ENCODE measurements around the gene CCDC73. TPM values are rescaled to one million over a fixed set of nuclear protein-coding genes. Genes with fewer than 3 reads are reported as not detected.

The CCDC73 gene
- total RNA-seq, 1 experiment from 2014 or later, result 0.04 TPM

DNA sequence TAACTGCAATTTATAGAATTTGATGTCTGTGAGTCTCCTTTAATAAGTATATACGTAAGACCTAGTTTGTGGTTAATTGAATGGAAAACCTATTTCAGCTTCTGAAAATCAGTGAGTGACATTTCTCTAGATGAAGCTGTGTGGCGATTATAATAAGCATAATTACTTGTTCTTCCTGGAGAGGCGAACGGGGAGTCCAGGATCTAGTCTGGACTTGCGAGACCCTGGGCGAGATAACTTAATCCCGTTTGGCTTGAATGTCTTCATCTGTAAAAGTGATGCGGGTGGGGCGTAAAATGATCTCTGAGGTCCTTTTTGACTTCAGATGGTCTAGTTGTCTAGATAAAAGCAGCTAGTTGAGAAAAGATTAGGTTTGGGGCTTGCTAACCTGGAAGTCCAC lies 36.3 kb upstream of the CCDC73 start:
- H3K27ac ChIP-seq (ENCODE audit: insufficient read length, low read depth, low read length), result no peak overlapping the region
- no peak overlapping the region for H3K56ac ChIP-seq (ENCODE audit: insufficient read length, low read depth, low read length)
- no peaks in the 10 kb centered on the region for H3K9me3 Mint-ChIP-seq
- no CpG with 5 or more reads among the region's 9 CpGs for WGBS (ENCODE audit: extremely low coverage, insufficient read length, low lambda C conversion rate)
- H3K4me1 Mint-ChIP-seq, result peaks cover 14 to 18% of the 10 kb centered on the region in 2 experiments
- no peak overlapping the region for H4K91ac ChIP-seq (ENCODE audit: insufficient read length, low read depth, low read length)
- H3K14ac ChIP-seq (ENCODE audit: insufficient read depth, low read length), result no peak overlapping the region
- H4K20me1 ChIP-seq (ENCODE audit: control insufficient read depth, insufficient read depth, insufficient read length), result no peaks in the 10 kb centered on the region
- no peak overlapping the region for H2AFZ ChIP-seq (ENCODE audit: low read length)
- no peaks in the 10 kb centered on the region for H3K79me1 ChIP-seq (ENCODE audit: insufficient read depth, low read depth, low read length, poor library complexity, severe bottlenecking)
- no peak overlapping the region for H3K9ac ChIP-seq (ENCODE audit: extremely low read depth, insufficient read length, low read length)
- H3K18ac ChIP-seq (ENCODE audit: insufficient read length, low read depth, low read length), result no peak overlapping the region
- no peak overlapping the region for H2BK15ac ChIP-seq (ENCODE audit: low read depth, low read length)
- H3K4me1 ChIP-seq (ENCODE audit: insufficient read depth, low read length), result no peaks in the 10 kb centered on the region
- H3K4ac ChIP-seq (ENCODE audit: low read depth, low read length), result no peak overlapping the region
- no peak overlapping the region for H2BK5ac ChIP-seq (ENCODE audit: insufficient read length, low read length)
- H3K4me3 Mint-ChIP-seq, result peak overlapping the region; percentile 75 to 79; a peak in 4 of 5 replicates
- H2BK12ac ChIP-seq (ENCODE audit: insufficient read length, low read depth, low read length), result no peak overlapping the region
- H3K4me2 ChIP-seq (ENCODE audit: insufficient read depth, insufficient read length, low read length), result no peak overlapping the region
- H3K79me2 ChIP-seq (ENCODE audit: insufficient read depth, low read length), result no peaks in the 10 kb centered on the region
- H3K23me2 ChIP-seq (ENCODE audit: insufficient read length, low read depth, low read length, poor library complexity, severe bottlenecking), result peaks cover 10% of the 10 kb centered on the region
- H4K5ac ChIP-seq (ENCODE audit: insufficient read length, low read depth, low read length), result no peak overlapping the region
- DNase-seq, result no peak
- no peak overlapping the region for H3K27ac Mint-ChIP-seq
- no peak overlapping the region for H3T11ph ChIP-seq (ENCODE audit: low read length)
- TF ChIP-seq, protein P1, sequence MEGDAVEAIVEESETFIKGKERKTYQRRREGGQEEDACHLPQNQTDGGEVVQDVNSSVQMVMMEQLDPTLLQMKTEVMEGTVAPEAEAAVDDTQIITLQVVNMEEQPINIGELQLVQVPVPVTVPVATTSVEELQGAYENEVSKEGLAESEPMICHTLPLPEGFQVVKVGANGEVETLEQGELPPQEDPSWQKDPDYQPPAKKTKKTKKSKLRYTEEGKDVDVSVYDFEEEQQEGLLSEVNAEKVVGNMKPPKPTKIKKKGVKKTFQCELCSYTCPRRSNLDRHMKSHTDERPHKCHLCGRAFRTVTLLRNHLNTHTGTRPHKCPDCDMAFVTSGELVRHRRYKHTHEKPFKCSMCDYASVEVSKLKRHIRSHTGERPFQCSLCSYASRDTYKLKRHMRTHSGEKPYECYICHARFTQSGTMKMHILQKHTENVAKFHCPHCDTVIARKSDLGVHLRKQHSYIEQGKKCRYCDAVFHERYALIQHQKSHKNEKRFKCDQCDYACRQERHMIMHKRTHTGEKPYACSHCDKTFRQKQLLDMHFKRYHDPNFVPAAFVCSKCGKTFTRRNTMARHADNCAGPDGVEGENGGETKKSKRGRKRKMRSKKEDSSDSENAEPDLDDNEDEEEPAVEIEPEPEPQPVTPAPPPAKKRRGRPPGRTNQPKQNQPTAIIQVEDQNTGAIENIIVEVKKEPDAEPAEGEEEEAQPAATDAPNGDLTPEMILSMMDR (conservative IDR thresholded peaks at IDR 0.05), result no peak
- H3K9me3 ChIP-seq (ENCODE audit: control insufficient read depth, low read depth, low read length), result no peaks in the 10 kb centered on the region
- no peak overlapping the region for H2BK120ac ChIP-seq (ENCODE audit: low read depth, low read length, poor library complexity, severe bottlenecking)
- H3K27me3 Mint-ChIP-seq (ENCODE audit: low read depth), result peaks cover 37% of the 10 kb centered on the region
- no peak overlapping the region for H2BK20ac ChIP-seq (ENCODE audit: low read depth, low read length, poor library complexity, severe bottlenecking)
- H2AK5ac ChIP-seq (ENCODE audit: insufficient read length, low read length), result no peak overlapping the region
- no peak overlapping the region for H4K8ac ChIP-seq (replicated peaks; ENCODE audit: insufficient read length, low read depth, low read length)
- no peaks in the 10 kb centered on the region for H3K27me3 ChIP-seq (ENCODE audit: insufficient read depth, low read length)
- no peaks in the 10 kb centered on the region; a peak in 1 of 7 replicates for H3K36me3 Mint-ChIP-seq (ENCODE audit: insufficient read depth in 1 of 3, low read depth in 3 of 3)
- no peak overlapping the region for H3K23ac ChIP-seq (ENCODE audit: insufficient read length, low read depth, low read length)
